Upper lobe of left lung (tissue), 4 donors: ENCODE results near the gene APLP1.

ENCODE experiments used
- CTCF ChIP-seq, 6 experiments: fragments of 450-650 bp in 4 of 6; fragments of 200-600 bp in 2 of 6; sonication (generic) in 2 of 6; IDR thresholded peaks; one replicate each; pipeline ENCODE4 v1.5.1; 2016 to 2019; ENCODE audit warnings: antibody characterized with exemption in 6 of 6
- POLR2A ChIP-seq, 4 donors: fragments of 450-650 bp; IDR thresholded peaks; one replicate each; pipeline ENCODE4 v1.5.1; 2016 to 2017; ENCODE audit warnings: antibody characterized with exemption in 4 of 4, mild to moderate bottlenecking in 2 of 4
- POLR2AphosphoS5 ChIP-seq, 2 donors: sonication (generic); formaldehyde crosslinking; IDR thresholded peaks; one replicate each; pipeline ENCODE4 v1.5.1; 2017; ENCODE audit warnings: antibody characterized with exemption in 2 of 2

- no peak for TF ChIP-seq CTCF (IDR thresholded peaks at IDR 0.05)
- TF ChIP-seq POLR2A (IDR thresholded peaks at IDR 0.05), result no peak
- no peak for TF ChIP-seq POLR2AphosphoS5 (IDR thresholded peaks at IDR 0.05)
Observed at GRCh38 chr19:35909684-35910035, 41.3 kb downstream of the APLP1 start.
